AG04449 (cell line): Measurements from ENCODE around the gene SLC5A2.
A peak's percentile ranks its signal among the peaks of the same experiment; 100 is the strongest.

Experiments used
- CTCF ChIA-PET: fragments of 350-600 bp; formaldehyde crosslinking; extraction: SDS; loops from one replicate; lab custom pipeline; 2021; ENCODE audit warnings: antibody characterized with exemption; lab: Yijun Ruan, JAX
- POLR2A ChIA-PET: fragments of 400-600, 350-600 bp; formaldehyde crosslinking; extraction: SDS; loops from one replicate; lab custom pipeline; 2020; ENCODE audit warnings: antibody characterized with exemption, inconsistent platforms; lab: Yijun Ruan, JAX
- DNase-seq: peaks from one replicate; pipeline ENCODE4 v3.0.0-alpha.2; 2010; ENCODE audit warnings: low read depth, low spot score
- H3K4me3 ChIP-seq: 2 replicates; pipeline ENCODE4 v1.5.1; 2011; ENCODE audit warnings: low read depth, mild to moderate bottlenecking, control low read depth, low read length
- CTCF ChIP-seq: IDR thresholded peaks from one replicate; pipeline ENCODE4 v1.5.1; 2011; ENCODE audit warnings: mild to moderate bottlenecking, moderate library complexity, low read length, control low read depth, inconsistent platforms; ENCODE audit not compliant: insufficient read depth; ENCODE audit errors: missing control alignments

SLC5A2 gene

GRCh38 chr16:31459687-31460581 is 23.0 kb upstream of the SLC5A2 start:
- CTCF ChIA-PET = interaction anchor here (0.8 to 11.7 kb wide), 34 partner anchors 8 to 506 kb away, joined by 3 to 134 read pairs (median 5); partner anchors contain the start of genes HSD3B7, PYCARD, TGFB1I1 and TRIM72
- TF ChIP-seq CTCF = no peak
- H3K4me3 ChIP-seq = peak overlapping the region; percentile 64
- peak; percentile 90 for DNase-seq
- POLR2A ChIA-PET = interaction anchor here (0.6 to 3.8 kb wide), 9 partner anchors 10 to 342 kb away, joined by 3 to 25 read pairs (median 3); partner anchors contain the start of genes FUS, KAT8, RUSF1 and SLC5A2

GRCh38 chr16:31460582-31461002 is 22.3 kb upstream of the SLC5A2 start:
- DNase-seq = no peak
- POLR2A ChIA-PET = interaction anchor here (0.6 to 3.8 kb wide), 6 partner anchors 9 to 318 kb away, joined by 3 to 25 read pairs (median 6); partner anchors contain the start of genes FUS, SLC5A2 and TGFB1I1

GRCh38 chr16:31461201-31461920 is 21.6 kb upstream of the SLC5A2 start:
- TF ChIP-seq CTCF = no peak
- POLR2A ChIA-PET = interaction anchor here (3.0 kb wide), 1 partner anchor 10 kb away, joined by 12 read pairs; the partner anchor contains the start of gene TGFB1I1

More at GRCh38 chr16:31460582-31461002, 22.3 kb upstream of the SLC5A2 start:
- TF ChIP-seq CTCF = peak; percentile 56
- peak overlapping the region; percentile 64 for H3K4me3 ChIP-seq
- CTCF ChIA-PET = interaction anchor here (0.8 to 11.7 kb wide), 30 partner anchors 9 to 526 kb away, joined by 3 to 134 read pairs (median 5); partner anchors contain the start of genes HSD3B7, PYCARD, TGFB1I1 and ZNF843

GRCh38 chr16:31461921-31462804 is 20.8 kb upstream of the SLC5A2 start:
- no peak for DNase-seq
- ChIA-PET POLR2A (interaction anchor here (3.0 kb wide), 1 partner anchor 9 kb away, joined by 12 read pairs; the partner anchor contains the start of gene TGFB1I1), CTCF (interaction anchor here (0.6 to 11.7 kb wide), 8 partner anchors 8 to 527 kb away, joined by 3 to 134 read pairs (median 3); partner anchors contain the start of genes TGFB1I1 and ZNF843)
- H3K4me3 ChIP-seq = no peak overlapping the region
- no peak for TF ChIP-seq CTCF

More at GRCh38 chr16:31461201-31461920, 21.6 kb upstream of the SLC5A2 start:
- DNase-seq = no peak
- CTCF ChIA-PET = interaction anchor here (0.9 to 11.7 kb wide), 28 partner anchors 9 to 526 kb away, joined by 3 to 134 read pairs (median 6); partner anchors contain the start of genes HSD3B7, PYCARD, TGFB1I1 and ZNF843
- no peak overlapping the region for H3K4me3 ChIP-seq

GRCh38 chr16:31464348-31464769 is 18.6 kb upstream of the SLC5A2 start:
- ChIA-PET CTCF (interaction anchor here (1.0 kb wide), 1 partner anchor 480 kb away, joined by 3 read pairs; no protein-coding TSS in a partner anchor), POLR2A (no interaction called here)
- H3K4me3 ChIP-seq = no peak overlapping the region
- no peak for DNase-seq
- TF ChIP-seq CTCF = no peak
